Measurements from ENCODE around the gene PYGO2. TPM values are rescaled to one million over a fixed set of nuclear protein-coding genes. Genes with fewer than 3 reads are reported as not detected.

Gene PYGO2
- total RNA-seq, 1 experiment from 2014 or later, result 33.2 TPM

- Histone ChIP-seq H3K9me2 (ENCODE audit: insufficient read depth) (no peaks in the 10 kb centered on the region), H2AFZ (peak overlapping the region; percentile 81; the same call in 1 of the 2 replicates), H3K4me1 (replicated peaks; ENCODE audit: insufficient read depth) (peaks cover 32% of the 10 kb centered on the region), H3K9me3 (ENCODE audit: insufficient read depth, low read depth) (no peaks in the 10 kb centered on the region), H3K4me3 (peak overlapping the region; percentile 72), H3K36me3 (ENCODE audit: low read depth) (peaks cover 26% of the 10 kb centered on the region), H3K79me2 (ENCODE audit: low read depth) (peaks cover 66% of the 10 kb centered on the region), H3K27ac (no peak overlapping the region), H3K4me2 (peak overlapping the region; percentile 93), H3F3A (ENCODE audit: insufficient read depth, low read depth) (peaks cover 50% of the 10 kb centered on the region), H4K20me1 (ENCODE audit: insufficient read depth) (no peaks in the 10 kb centered on the region), H3K27me3 (ENCODE audit: insufficient read depth, low read depth) (no peaks in the 10 kb centered on the region)
- ChIA-PET POLR2A (ENCODE audit: unreplicated experiment) (interaction anchor here (0.6 to 1.1 kb wide), 3 partner anchors 10 to 33 kb away, joined by 4 to 6 read pairs (median 5); no protein-coding TSS in a partner anchor), CTCF (interaction anchor here (0.7 to 0.8 kb wide), 2 partner anchors 10 to 33 kb away, joined by 5 to 7 read pairs; no protein-coding TSS in a partner anchor)
- BruUV-seq (replicated peaks), result TSS peak; percentile 30
- intact Hi-C loops (cut with micrococcal nuclease; ENCODE audit: unreplicated experiment), result no loop called here
- no peak; the same call in 1 of the 2 replicates for TF ChIP-seq CTCF (conservative IDR thresholded peaks at IDR 0.05)
- TF ChIP-seq EZH2 (IDR thresholded peaks at IDR 0.05; ENCODE audit: low read depth), result no peak
- no peak for DNase-seq
Observed at GRCh38 chr1:154983776-154984466, 22.3 kb upstream of the PYGO2 start.

- no TSS peak for BruUV-seq (replicated peaks)
- TF ChIP-seq CTCF (conservative IDR thresholded peaks at IDR 0.05) (no peak), EZH2 (IDR thresholded peaks at IDR 0.05; ENCODE audit: low read depth) (no peak)
- CTCF ChIA-PET, result interaction anchor here (0.8 kb wide), 2 partner anchors 10 to 102 kb away, joined by 3 to 5 read pairs; no protein-coding TSS in a partner anchor
- Histone ChIP-seq H3K79me2 (ENCODE audit: low read depth) (peaks cover 61% of the 10 kb centered on the region), H3K36me3 (ENCODE audit: low read depth) (peaks cover 22% of the 10 kb centered on the region), H3F3A (ENCODE audit: insufficient read depth, low read depth) (peaks cover 51% of the 10 kb centered on the region), H3K4me2 (peak within 1 kb of the TSS; percentile 93), H2AFZ (peak within 1 kb of the TSS; percentile 81), H3K4me1 (replicated peaks; ENCODE audit: insufficient read depth) (peaks cover 32% of the 10 kb centered on the region), H3K4me3 (peak within 1 kb of the TSS; percentile 72), H3K27me3 (ENCODE audit: insufficient read depth, low read depth) (no peaks in the 10 kb centered on the region), H4K20me1 (ENCODE audit: insufficient read depth) (no peaks in the 10 kb centered on the region), H3K27ac (peak within 1 kb of the TSS; percentile 21; the same call in 1 of the 2 replicates), H3K9me2 (ENCODE audit: insufficient read depth) (no peaks in the 10 kb centered on the region), H3K9me3 (ENCODE audit: insufficient read depth, low read depth) (no peaks in the 10 kb centered on the region)
- DNase-seq, result peak; percentile 95 to 99
- POLR2A ChIA-PET (ENCODE audit: unreplicated experiment), result interaction anchor here (0.6 to 1.1 kb wide), 7 partner anchors 11 to 212 kb away, joined by 4 to 6 read pairs (median 5); partner anchors contain the start of gene PBXIP1
- intact Hi-C loops (cut with micrococcal nuclease; ENCODE audit: unreplicated experiment), result no loop called here
Observed at GRCh38 chr1:154982897-154983648, 21.5 kb upstream of the PYGO2 start, which contains the start of gene FLAD1. TSS of gene FLAD1 (plus strand) at chr1:154983344. CDS start at chr1:154983695, 351 bp downstream.

GRCh38 chr1:154982341-154982740, 20.8 kb upstream of the PYGO2 start:
- Histone ChIP-seq H4K20me1 (ENCODE audit: insufficient read depth) (no peaks in the 10 kb centered on the region), H3K4me3 (peak overlapping the region; percentile 44; the same call in 1 of the 2 replicates), H2AFZ (peak overlapping the region; percentile 64; the same call in 1 of the 2 replicates), H3K9me3 (ENCODE audit: insufficient read depth, low read depth) (no peaks in the 10 kb centered on the region), H3K9me2 (ENCODE audit: insufficient read depth) (no peaks in the 10 kb centered on the region), H3K27me3 (ENCODE audit: insufficient read depth, low read depth) (no peaks in the 10 kb centered on the region), H3K4me1 (replicated peaks; ENCODE audit: insufficient read depth) (peaks cover 25% of the 10 kb centered on the region), H3K36me3 (ENCODE audit: low read depth) (peaks cover 22% of the 10 kb centered on the region), H3K79me2 (ENCODE audit: low read depth) (peaks cover 62% of the 10 kb centered on the region), H3F3A (ENCODE audit: insufficient read depth, low read depth) (peaks cover 56% of the 10 kb centered on the region), H3K4me2 (peak overlapping the region; percentile 71), H3K27ac (peak overlapping the region; percentile 21; the same call in 1 of the 2 replicates)
- ChIA-PET CTCF (interaction anchor here (0.8 kb wide), 1 partner anchor 103 kb away, joined by 3 read pairs; no protein-coding TSS in a partner anchor), POLR2A (ENCODE audit: unreplicated experiment) (interaction anchor here (0.6 kb wide), 2 partner anchors 27 to 213 kb away, joined by 4 to 5 read pairs; partner anchors contain the start of gene PBXIP1)
- no TSS peak for BruUV-seq (replicated peaks)
- TF ChIP-seq EZH2 (IDR thresholded peaks at IDR 0.05; ENCODE audit: low read depth) (no peak), CTCF (conservative IDR thresholded peaks at IDR 0.05) (no peak)
- intact Hi-C loops (cut with micrococcal nuclease; ENCODE audit: unreplicated experiment), result no loop called here
- DNase-seq, result no peak

Measured in PC-9 (cell line).